LNCaP clone FGC (cell line): ENCODE data around the gene TRA2B.

Experiments used
- DNase-seq: peaks from one replicate; pipeline ENCODE4 v3.0.0-alpha.2; 2011; ENCODE audit warnings: low read depth
- H3K4me3 ChIP-seq: 2 replicates; pipeline ENCODE4 v1.5.1; 2011; ENCODE audit warnings: mild to moderate bottlenecking, low read depth, low read length, control low read depth
- TF ChIP-seq, protein P1 (sequence below): IDR thresholded peaks from 2 replicates; pipeline ENCODE4 v1.5.1; 2012; ENCODE audit warnings: mild to moderate bottlenecking; ENCODE audit not compliant: control insufficient read depth, insufficient read depth; ENCODE audit errors: extremely low read depth

The TRA2B gene

DNA sequence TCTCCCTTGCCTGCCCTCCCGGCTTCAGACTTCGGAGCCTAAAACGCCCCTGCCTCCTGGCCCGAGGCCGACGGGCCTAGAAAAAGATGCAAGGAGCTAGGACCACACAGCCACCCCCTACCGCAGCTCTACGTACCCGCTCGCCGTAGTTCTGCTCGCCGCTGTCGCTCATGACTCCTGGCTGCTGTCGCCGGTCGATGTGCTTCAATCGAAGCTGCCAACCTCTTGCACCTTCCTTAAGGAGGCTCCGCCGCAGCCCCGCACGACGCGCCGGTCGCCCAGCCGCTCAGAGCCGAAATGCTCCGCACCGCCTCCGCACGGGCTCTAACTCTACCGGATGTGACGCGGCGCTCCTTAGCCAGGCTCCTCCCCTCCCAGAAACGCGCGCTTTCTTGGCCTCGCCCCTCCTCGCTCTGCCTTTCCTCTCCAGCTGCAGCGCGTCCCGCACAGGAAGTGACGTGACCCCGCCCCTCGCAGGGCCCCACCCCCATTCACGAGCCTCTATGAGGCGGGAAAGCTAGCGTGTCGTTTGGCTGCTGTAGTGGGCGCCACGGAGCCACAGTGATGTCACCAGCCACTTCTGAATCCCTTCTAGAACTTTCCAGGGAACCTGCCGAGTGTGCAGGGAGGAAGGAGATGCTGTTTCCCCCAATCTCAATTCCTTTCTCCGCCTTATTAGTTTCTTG is at the start of gene TRA2B:
TSS of gene TRA2B (minus strand) at position 326 of the 686 bp plus-strand sequence. CDS start at position 172, 154 bp downstream.
- H3K4me3 ChIP-seq, result peak within 1 kb of the TSS; percentile 100
- TF ChIP-seq, protein P1, sequence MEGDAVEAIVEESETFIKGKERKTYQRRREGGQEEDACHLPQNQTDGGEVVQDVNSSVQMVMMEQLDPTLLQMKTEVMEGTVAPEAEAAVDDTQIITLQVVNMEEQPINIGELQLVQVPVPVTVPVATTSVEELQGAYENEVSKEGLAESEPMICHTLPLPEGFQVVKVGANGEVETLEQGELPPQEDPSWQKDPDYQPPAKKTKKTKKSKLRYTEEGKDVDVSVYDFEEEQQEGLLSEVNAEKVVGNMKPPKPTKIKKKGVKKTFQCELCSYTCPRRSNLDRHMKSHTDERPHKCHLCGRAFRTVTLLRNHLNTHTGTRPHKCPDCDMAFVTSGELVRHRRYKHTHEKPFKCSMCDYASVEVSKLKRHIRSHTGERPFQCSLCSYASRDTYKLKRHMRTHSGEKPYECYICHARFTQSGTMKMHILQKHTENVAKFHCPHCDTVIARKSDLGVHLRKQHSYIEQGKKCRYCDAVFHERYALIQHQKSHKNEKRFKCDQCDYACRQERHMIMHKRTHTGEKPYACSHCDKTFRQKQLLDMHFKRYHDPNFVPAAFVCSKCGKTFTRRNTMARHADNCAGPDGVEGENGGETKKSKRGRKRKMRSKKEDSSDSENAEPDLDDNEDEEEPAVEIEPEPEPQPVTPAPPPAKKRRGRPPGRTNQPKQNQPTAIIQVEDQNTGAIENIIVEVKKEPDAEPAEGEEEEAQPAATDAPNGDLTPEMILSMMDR, result 0 out of 2 replicates have a peak, but pooled peaks have one; percentile 22
- peak; percentile 91 for DNase-seq

DNA sequence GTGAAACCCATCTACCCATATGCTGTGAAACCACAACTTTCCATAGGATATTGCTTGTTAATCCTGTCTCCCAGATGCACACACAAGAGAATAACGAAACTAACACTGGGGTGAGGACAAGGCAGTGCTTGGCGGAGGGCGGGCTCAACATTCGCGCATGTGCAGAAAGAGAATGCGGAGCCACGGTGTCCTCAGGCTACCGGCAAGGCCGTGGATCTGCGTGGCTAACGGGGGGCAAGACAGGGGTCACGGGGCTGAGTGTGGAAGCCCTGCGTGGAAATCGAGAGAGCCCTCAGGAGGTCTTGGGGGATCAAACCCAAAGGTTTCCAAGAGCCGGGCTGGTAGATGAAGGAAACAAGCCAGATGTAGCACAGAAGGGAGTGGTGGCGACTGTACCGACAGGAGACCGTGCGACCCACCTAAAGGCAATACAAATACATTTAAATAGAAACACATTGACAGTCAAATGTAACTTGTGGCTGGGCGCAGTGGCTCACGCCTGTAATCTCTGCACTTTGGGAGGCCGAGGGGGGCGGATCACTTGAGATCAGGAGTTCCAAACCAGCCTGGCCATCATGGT is 48.5 kb upstream of the TRA2B start:
- no peak for DNase-seq
- TF ChIP-seq, protein P1, result no peak
- H3K4me3 ChIP-seq, result no peak overlapping the region

DNA sequence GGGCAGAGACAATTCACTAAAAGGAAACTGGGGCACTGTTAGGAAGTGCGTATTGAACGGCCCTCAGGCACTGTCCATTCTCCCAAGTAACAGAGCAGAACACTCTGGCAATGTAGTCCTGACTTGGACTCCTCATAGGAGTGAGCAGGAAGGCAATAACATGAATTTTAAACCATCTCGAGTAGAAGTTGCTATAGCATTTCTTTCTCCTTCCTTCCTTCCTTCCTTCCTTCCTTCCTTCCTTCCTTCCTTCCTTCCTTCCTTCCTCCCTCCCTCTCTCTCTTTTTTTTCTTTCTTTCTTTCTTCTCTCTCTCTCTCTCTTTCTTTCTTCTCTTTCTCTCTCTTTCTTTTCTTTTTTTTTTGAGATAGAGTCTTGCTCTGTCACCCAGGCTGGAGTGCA is 46.4 kb upstream of the TRA2B start:
- TF ChIP-seq, protein P1, result no peak
- no peak for DNase-seq
- H3K4me3 ChIP-seq, result no peak overlapping the region

DNA sequence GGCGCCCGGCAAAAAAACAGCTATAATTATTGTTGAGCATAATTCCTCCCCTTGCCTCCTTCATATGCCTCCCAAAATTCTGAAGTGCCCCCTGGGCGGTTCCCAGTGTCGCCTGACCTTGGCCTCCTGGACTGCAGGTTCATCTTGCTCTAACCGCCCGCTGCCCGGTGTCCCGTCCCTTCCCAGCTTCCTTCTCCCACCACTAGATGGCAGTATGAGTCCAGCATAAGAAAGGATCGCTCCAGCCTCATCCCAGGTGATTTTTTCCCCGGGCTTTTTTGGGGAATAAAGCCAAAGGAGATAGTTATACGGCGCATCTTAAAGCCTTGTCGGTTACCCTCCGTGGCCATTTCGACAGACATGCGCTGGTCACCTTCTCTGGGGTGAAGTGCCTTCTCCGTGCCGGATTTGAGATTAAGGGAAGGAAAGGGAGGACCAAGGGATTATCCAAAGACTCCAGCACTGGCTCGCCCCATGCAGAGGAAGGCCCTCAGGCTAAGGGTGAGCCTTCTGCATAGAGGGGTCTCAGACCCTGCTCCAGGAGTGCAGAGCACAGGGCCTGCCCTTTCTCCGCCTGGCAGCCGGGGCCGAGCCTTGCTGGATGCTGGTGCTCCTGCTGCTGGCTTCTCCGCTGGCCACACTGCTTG is 45.8 kb upstream of the TRA2B start:
- peak; percentile 35 for DNase-seq
- H3K4me3 ChIP-seq, result no peak overlapping the region
- TF ChIP-seq, protein P1, result peak; percentile 90

DNA sequence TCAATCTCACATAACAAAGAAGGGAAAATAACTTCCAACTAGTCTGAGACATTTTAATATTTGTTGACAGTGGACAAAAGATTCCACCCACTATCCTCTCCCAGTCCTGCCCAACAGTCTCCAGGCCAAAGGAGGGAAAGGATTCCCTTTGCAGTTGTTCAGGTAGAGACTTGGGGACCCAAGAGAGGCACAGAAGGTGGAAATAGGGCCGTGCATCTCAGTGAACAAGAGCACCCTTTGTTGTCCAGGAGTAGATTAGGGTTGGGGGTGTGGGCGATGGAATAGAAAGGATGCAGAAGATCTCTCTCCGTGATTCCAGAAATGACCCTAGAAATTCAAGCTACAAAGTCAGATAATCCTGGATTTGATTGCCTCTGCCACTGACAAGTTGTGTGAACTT is 44.8 kb upstream of the TRA2B start:
- H3K4me3 ChIP-seq, result no peak overlapping the region
- no peak for DNase-seq
- TF ChIP-seq, protein P1, result no peak

DNA sequence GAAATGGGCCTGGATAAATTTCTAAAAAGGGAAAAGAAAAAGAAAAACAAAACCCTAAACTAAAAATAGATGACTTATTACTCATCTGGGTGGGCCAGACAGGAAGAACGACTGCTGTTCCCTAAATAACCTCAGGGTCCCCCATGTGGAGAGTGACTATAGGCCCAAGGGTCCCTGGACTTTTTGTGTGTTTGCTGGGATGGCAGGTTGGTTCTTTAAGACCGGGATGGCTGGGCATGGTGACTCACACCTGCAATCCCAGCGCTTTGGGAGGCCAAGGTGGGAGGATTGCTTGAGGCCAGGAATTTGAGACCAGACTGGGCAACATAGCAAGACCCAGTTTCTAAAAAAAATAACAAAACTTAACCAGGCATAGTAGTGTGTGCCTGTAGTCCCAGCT is 43.8 kb upstream of the TRA2B start:
- TF ChIP-seq, protein P1, result no peak
- H3K4me3 ChIP-seq, result no peak overlapping the region
- DNase-seq, result no peak
